HG03571 (cell line): ENCODE data around the gene MRTFA.
"Not testable (repeated sequence)": the region's sequence is repeated elsewhere in the genome, so short reads cannot be mapped to it uniquely, and the experiment has no call there.

Experiments used
- ATAC-seq: cut with Tn5 transposase; IDR thresholded peaks from one replicate; pipeline ENCODE4 v1.9.1; 2021; ENCODE audit not compliant: unreplicated experiment

The MRTFA gene

GRCh38 chr22:40628354-40629042, 8.0 kb downstream of the MRTFA start:
- ATAC-seq: no peak

DNA sequence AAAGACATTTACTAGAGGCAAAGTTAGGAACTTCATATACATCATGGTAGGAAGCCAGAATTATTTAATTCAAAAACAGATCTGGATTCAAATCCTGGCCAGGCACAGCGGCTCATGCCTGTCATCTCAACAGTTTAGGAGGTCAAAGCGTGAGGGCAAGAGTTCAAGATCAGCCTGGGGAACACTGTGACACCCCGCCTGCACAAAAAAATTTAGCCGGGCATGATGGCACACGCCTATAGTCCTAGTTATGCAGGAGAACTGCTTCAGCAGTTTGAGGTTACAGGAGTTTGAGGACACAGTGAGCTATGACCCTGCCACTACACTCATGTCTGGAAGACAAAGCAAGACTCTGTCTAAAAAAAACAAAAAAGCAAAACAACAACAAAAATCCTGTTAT, 8.9 kb downstream of the MRTFA start:
- ATAC-seq: no peak

- no peak for ATAC-seq
Measured at GRCh38 chr22:40626851-40627250, 9.7 kb downstream of the MRTFA start.

- ATAC-seq: not testable (repeated sequence)
Measured at GRCh38 chr22:40625794-40626193, 10.7 kb downstream of the MRTFA start.

GRCh38 chr22:40625281-40625680, 11.2 kb downstream of the MRTFA start:
- not testable (repeated sequence) for ATAC-seq

DNA sequence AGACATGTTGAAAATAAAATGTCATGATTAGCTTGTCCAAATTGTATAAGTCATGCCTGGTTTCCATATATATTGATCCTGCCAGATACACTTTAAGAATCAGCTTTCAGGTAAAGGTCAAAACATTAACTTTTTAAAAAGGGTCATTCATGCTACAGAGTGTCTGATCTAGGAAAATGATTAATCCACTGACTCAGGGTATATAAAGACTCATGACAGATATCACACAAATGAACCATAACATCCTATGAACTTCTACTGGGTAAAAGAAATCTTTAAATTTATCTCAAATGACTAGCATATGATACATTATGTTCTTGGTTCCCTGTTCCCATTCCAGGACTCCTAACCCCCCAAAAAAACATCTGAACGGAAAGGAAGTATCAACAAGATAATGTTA, 11.7 kb downstream of the MRTFA start:
- no peak for ATAC-seq

- ATAC-seq: no peak
Measured at GRCh38 chr22:40621309-40622151, 15.0 kb downstream of the MRTFA start.

DNA sequence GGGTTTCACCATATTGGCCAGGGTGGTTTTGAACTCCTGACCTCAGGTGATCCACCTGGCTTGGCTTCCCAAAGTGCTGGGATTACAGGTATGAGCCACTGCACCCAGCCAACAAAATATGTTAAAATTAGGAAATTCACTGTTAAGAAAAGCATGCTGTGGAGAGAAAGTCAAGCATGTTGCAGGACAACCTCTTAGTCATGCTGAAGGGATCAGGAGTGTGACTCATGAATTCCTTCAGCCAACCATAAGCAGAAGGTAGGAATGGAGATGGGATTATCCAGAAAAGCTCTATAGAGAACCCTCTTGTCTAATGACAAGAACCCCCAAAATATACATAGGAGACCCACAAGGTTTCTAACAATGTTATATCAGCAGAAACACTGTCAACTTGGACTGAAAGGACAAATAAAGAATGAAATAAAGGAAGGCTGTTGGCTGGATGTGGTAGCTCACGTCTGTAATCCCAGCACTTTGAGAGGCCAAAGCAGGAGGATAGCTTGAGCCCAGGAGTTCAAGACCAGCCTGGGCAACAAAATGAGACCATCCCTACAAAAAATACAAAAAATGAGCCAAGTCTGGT, 16.0 kb downstream of the MRTFA start:
- no peak for ATAC-seq

DNA sequence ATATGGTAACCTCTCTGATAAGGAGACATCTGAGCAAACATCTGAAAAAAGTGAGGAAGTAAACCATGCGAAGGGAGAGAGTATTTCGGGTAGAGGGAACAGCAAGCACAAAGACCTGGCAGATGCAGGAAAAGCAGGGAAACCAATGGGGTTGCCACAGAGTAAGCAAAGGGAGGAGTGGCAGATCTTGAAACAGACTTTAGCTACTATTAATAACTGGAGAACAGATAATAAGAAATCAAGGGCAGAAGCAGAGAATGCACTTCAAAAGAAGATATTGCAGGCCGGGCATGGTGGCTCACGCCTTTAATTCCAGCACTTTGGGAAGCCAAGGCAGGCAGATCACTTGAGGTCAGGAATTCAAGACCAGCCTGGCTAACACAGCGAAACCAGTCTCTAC, 18.1 kb downstream of the MRTFA start:
- ATAC-seq: no peak

GRCh38 chr22:40616578-40616977, 19.9 kb downstream of the MRTFA start:
- ATAC-seq: no peak

DNA sequence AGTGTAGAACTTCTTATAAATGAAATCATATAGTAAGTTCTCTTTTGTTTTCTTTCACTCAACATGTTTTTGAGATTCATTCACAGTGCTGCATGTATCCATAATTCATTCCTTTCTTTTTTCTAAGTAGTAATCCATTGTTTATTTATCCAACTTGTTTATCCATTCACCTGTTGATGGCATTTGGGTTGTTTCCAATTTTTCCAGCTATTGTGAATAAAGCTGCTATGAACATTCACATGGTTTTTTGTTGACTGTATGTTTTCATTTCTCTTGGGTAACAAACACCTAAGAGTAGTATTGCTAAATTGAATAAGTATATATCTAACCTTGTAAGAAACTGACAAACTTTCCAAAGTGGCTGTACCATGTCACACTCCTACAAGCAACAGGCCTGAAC, 23.5 kb downstream of the MRTFA start:
- ATAC-seq: no peak

DNA sequence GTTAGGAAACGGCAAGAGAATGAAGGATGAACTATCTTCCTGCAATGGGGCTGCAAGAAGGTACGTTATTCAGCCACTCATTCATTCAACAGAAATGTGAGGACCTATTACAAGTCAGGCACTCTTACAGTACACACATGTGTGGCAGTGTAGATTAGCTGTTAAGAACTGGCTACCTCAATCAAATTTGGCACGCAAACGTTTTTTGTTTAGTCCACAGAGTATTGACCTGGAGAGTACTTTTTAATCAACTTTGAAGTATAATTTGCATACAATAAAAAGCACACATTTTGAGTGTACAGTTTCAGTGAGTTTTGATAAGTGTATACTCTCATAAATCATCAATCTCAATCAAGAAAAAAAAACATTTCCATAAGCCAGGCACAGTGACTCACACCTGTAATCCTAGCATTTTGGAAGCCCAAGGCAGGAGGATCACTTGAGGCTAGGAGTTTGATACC, 24.2 kb downstream of the MRTFA start:
- ATAC-seq: no peak

GRCh38 chr22:40611606-40612005, 24.9 kb downstream of the MRTFA start:
- ATAC-seq: no peak

DNA sequence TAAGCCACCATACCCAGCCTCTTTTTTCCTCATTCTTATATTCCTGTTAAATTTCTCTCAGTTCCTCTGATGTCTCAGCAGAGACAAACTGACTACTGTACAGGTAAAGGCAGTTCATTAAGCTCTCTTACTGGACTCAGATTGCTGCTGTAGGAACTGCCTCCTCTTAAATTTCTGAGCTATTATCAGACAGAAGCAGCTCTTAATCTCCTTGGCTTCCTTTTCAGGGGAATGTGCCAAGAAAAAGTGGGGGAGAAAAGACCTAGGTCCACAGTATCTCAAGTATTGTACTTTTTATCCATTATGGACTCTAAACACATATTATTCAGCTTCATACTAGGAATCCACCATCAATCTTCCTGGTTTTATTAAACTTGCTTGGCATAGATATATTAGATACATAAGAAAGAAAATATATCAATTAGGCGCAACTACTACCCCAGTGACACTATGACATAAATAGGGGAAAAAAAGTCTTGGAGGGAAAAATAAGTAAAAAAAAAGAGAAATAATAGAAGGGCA, 26.1 kb downstream of the MRTFA start:
- no peak for ATAC-seq

- no peak for ATAC-seq
Measured at GRCh38 chr22:40609216-40609615, 27.3 kb downstream of the MRTFA start.

DNA sequence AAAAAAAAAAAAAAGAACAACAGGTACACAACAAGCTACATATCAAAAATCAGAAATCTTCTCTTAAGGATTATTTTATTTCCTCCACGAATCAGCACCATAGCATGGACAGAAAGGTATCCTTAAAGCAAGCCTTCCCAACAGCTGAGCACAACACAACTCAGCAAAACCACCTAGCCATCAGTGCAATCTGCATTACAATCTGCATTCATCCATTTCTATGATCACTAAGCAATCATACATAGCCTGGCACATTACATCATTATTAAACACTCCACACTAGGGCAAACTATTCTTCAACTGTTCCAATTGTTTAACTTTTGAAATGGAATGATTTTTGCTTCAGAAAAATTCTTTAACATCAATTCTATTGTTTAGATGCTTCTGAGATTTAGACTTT, 29.0 kb downstream of the MRTFA start:
- no peak for ATAC-seq

- ATAC-seq: no peak
Measured at GRCh38 chr22:40606306-40606705, 30.2 kb downstream of the MRTFA start.

DNA sequence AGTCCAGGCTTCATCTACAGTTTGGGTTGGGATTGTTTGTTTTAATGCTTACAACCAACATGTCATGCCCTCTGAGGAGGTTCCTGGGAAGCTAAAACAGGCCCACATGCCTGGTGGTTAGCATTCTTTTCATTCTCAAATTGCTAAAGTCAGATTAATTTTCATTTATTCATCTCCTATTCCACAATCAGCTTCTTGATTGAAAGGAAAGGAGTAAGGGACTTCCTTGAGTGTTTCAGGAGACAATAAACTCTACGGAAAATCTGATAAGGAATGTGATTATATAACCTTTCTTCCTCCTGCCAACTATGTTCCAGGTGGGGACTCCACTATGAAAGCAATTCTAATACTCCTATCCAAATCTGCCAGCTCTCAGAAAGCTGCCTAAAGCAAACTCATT, 30.8 kb downstream of the MRTFA start:
- no peak for ATAC-seq

GRCh38 chr22:40603088-40603605, 33.4 kb downstream of the MRTFA start:
- no peak for ATAC-seq

- ATAC-seq: no peak
Measured at GRCh38 chr22:40602231-40602630, 34.3 kb downstream of the MRTFA start.

- no peak for ATAC-seq
Measured at GRCh38 chr22:40599731-40600130, 36.8 kb downstream of the MRTFA start.
